Mesenchymal stem cell (in vitro differentiated cells and primary cell): ENCODE measurements around the gene UBR1.
"Not testable (repeated sequence)": the region's sequence is repeated elsewhere in the genome, so short reads cannot be mapped to it uniquely, and the experiment has no call there.

ENCODE experiments used
- DNase-seq: peaks from one replicate; pipeline ENCODE4 v3.0.0-alpha.2; 2013
- H2AFZ ChIP-seq: one replicate; pipeline ENCODE4 v1.6.1; 2013; ENCODE audit warnings: low read depth, mild to moderate bottlenecking, control low read depth, inconsistent platforms, low read length, moderate library complexity
- H2AK5ac ChIP-seq: 2 replicates; pipeline ENCODE4 v1.6.1; 2013; ENCODE audit warnings: low read length, moderate library complexity, mild to moderate bottlenecking, inconsistent platforms; ENCODE audit not compliant: severe bottlenecking
- H2BK120ac ChIP-seq: one replicate; pipeline ENCODE4 v1.6.1; 2013; ENCODE audit warnings: low read depth, mild to moderate bottlenecking, inconsistent platforms, low read length, moderate library complexity
- H2BK12ac ChIP-seq, 2 experiments: one replicate each; pipeline ENCODE4 v1.6.1; 2013; ENCODE audit warnings: inconsistent platforms in 2 of 2, low read length in 2 of 2, mild to moderate bottlenecking in 2 of 2, moderate library complexity in 2 of 2, control low read depth in 1 of 2
- H2BK15ac ChIP-seq: one replicate; pipeline ENCODE4 v1.6.1; 2013; ENCODE audit warnings: mild to moderate bottlenecking, low read depth, inconsistent platforms; ENCODE audit not compliant: poor library complexity, severe bottlenecking
- H2BK5ac ChIP-seq: 2 replicates; pipeline ENCODE4 v1.6.1; 2013; ENCODE audit warnings: low read depth, mild to moderate bottlenecking, low read length, control low read depth, inconsistent platforms; ENCODE audit not compliant: poor library complexity, severe bottlenecking
- H3K14ac ChIP-seq, 2 experiments: one replicate each; pipeline ENCODE4 v1.6.1; 2013; ENCODE audit warnings: inconsistent platforms in 2 of 2, low read length in 2 of 2, control low read depth in 1 of 2, mild to moderate bottlenecking in 1 of 2, moderate library complexity in 1 of 2
- H3K18ac ChIP-seq, 2 experiments: one replicate each; pipeline ENCODE4 v1.6.1; 2013; ENCODE audit warnings: inconsistent platforms in 2 of 2, low read length in 2 of 2, control low read depth in 1 of 2, low read depth in 1 of 2, mild to moderate bottlenecking in 1 of 2
- H3K23ac ChIP-seq, 2 experiments: one replicate each; pipeline ENCODE4 v1.6.1; 2013; ENCODE audit warnings: inconsistent platforms in 2 of 2, low read length in 2 of 2, mild to moderate bottlenecking in 2 of 2, moderate library complexity in 2 of 2, control low read depth in 1 of 2
- H3K27ac ChIP-seq: 2 replicates; pipeline ENCODE4 v1.5.1; 2013; ENCODE audit warnings: mild to moderate bottlenecking, moderate library complexity, low read length, control low read depth, inconsistent platforms; ENCODE audit not compliant: poor library complexity, severe bottlenecking
- H3K27me3 ChIP-seq, 2 experiments: 2 replicates each; pipeline versions ENCODE4 v1.6.1 to v1.7.0; 2013; ENCODE audit warnings: low read length in 2 of 2, mild to moderate bottlenecking in 2 of 2, moderate library complexity in 2 of 2, control low read depth in 1 of 2, inconsistent platforms in 1 of 2; ENCODE audit not compliant: control insufficient read depth in 1 of 2, insufficient read depth in 1 of 2
- H3K36me3 ChIP-seq, 2 experiments: 2 replicates each; pipeline versions ENCODE4 v1.6.1 to v1.7.0; 2013; ENCODE audit warnings: low read length in 2 of 2, control low read depth in 1 of 2, inconsistent platforms in 1 of 2, low read depth in 1 of 2, mild to moderate bottlenecking in 1 of 2; ENCODE audit not compliant: insufficient read depth in 2 of 2, control insufficient read depth in 1 of 2
- H3K4ac ChIP-seq, 2 experiments: one replicate each; pipeline ENCODE4 v1.6.1; 2013; ENCODE audit warnings: inconsistent platforms in 2 of 2, low read length in 2 of 2, mild to moderate bottlenecking in 2 of 2, moderate library complexity in 2 of 2, control low read depth in 1 of 2, low read depth in 1 of 2
- H3K4me1 ChIP-seq: 2 replicates; pipeline ENCODE4 v1.6.1; 2013; ENCODE audit warnings: low read depth, low read length, control low read depth; ENCODE audit not compliant: control insufficient read depth, insufficient read depth
- H3K4me2 ChIP-seq: 2 replicates; pipeline ENCODE4 v1.6.1; 2013; ENCODE audit warnings: low read length, mild to moderate bottlenecking, inconsistent platforms; ENCODE audit not compliant: poor library complexity, severe bottlenecking
- H3K4me3 ChIP-seq, 2 experiments: 2 replicates each; pipeline versions ENCODE4 v1.5.1 to v1.7.0; 2013; ENCODE audit warnings: low read length in 2 of 2, mild to moderate bottlenecking in 2 of 2, control low read depth in 1 of 2, low read depth in 1 of 2; ENCODE audit not compliant: insufficient read depth in 1 of 2
- H3K79me1 ChIP-seq: replicated peaks from 2 replicates; pipeline ENCODE4 v1.6.1; 2013; ENCODE audit warnings: mild to moderate bottlenecking, control low read depth, low read length, inconsistent platforms; ENCODE audit not compliant: poor library complexity, severe bottlenecking
- H3K9ac ChIP-seq: 2 replicates; pipeline ENCODE4 v1.7.0; 2013; ENCODE audit warnings: mild to moderate bottlenecking, low read length, moderate library complexity
- H3K9me3 ChIP-seq: 2 replicates; pipeline ENCODE4 v1.7.0; 2013; ENCODE audit warnings: mild to moderate bottlenecking, low read length; ENCODE audit not compliant: control insufficient read depth
- H4K8ac ChIP-seq: one replicate; pipeline ENCODE4 v1.6.1; 2013; ENCODE audit warnings: inconsistent platforms, mild to moderate bottlenecking, low read length, moderate library complexity
- H4K91ac ChIP-seq: one replicate; pipeline ENCODE4 v1.6.1; 2013; ENCODE audit warnings: mild to moderate bottlenecking, low read length, inconsistent platforms
- WGBS: methylation state at CpG from one replicate; pipeline ENCODE4 v1.1.7; 2013; ENCODE audit warnings: mixed read lengths; 5-methylcytosine and 5-hydroxymethylcytosine counted together

UBR1 gene

DNA sequence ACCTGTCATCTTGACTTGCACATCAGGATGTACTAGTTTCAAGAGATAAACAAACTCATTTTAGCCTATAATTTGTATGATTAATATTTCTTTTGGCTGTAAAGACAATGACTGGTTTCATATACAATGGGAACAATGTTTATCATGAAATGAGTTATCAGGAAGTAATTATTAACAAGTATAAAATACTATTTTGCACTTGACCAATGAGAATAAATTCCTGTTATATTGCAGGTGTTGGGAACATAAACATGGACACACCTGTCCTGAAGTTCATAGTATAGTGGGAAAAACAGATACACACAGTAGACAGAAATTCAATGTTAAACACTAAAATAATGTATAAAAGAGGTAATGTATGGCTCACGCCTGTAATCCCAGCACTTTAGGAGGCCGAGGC is 56.9 kb downstream of the UBR1 start:
- no peak overlapping the region for H3K4me3 ChIP-seq
- no peak overlapping the region for H3K27ac ChIP-seq
- no peak overlapping the region for H2AK5ac ChIP-seq
- no peak overlapping the region for H4K8ac ChIP-seq
- H2BK15ac ChIP-seq, result no peak overlapping the region
- peaks cover 10 to 89% of the 10 kb centered on the region in 2 experiments for H3K36me3 ChIP-seq
- no peak for DNase-seq
- no peak overlapping the region for H3K9ac ChIP-seq
- H3K27me3 ChIP-seq, result no peaks in the 10 kb centered on the region
- H3K4me2 ChIP-seq, result no peak overlapping the region
- no peaks in the 10 kb centered on the region for H3K9me3 ChIP-seq
- H2BK12ac ChIP-seq, result no peak overlapping the region
- WGBS, result no CpG with 5 or more reads among the region's 2 CpGs
- no peak overlapping the region for H4K91ac ChIP-seq
- no peak overlapping the region for H3K4ac ChIP-seq
- peaks cover 8% of the 10 kb centered on the region for H3K79me1 ChIP-seq
- H2AFZ ChIP-seq, result no peak overlapping the region
- no peak overlapping the region for H3K18ac ChIP-seq
- H3K14ac ChIP-seq, result no peak overlapping the region
- H2BK120ac ChIP-seq, result no peak overlapping the region
- H2BK5ac ChIP-seq, result no peak overlapping the region
- H3K4me1 ChIP-seq, result no peaks in the 10 kb centered on the region
- H3K23ac ChIP-seq, result no peak overlapping the region

- Histone ChIP-seq H3K23ac (no peak overlapping the region), H3K27me3 (no peaks in the 10 kb centered on the region), H3K4ac (no peak overlapping the region), H4K91ac (no peak overlapping the region), H4K8ac (no peak overlapping the region), H3K36me3 (peaks cover 7 to 89% of the 10 kb centered on the region in 2 experiments), H2BK5ac (no peak overlapping the region), H3K4me2 (no peak overlapping the region), H3K9me3 (no peaks in the 10 kb centered on the region), H2BK120ac (no peak overlapping the region), H2BK15ac (no peak overlapping the region), H3K4me3 (no peak overlapping the region), H2AK5ac (no peak overlapping the region), H3K14ac (no peak overlapping the region), H3K4me1 (no peaks in the 10 kb centered on the region), H2BK12ac (no peak overlapping the region), H3K18ac (no peak overlapping the region), H2AFZ (no peak overlapping the region), H3K9ac (no peak overlapping the region), H3K79me1 (peaks cover 8% of the 10 kb centered on the region), H3K27ac (no peak overlapping the region)
- no peak for DNase-seq
- WGBS, result 100% methylated on average over 1 of the region's 2 CpGs
Measured at GRCh38 chr15:43046484-43046883, 59.4 kb downstream of the UBR1 start.

GRCh38 chr15:43042885-43043284 is 63.0 kb downstream of the UBR1 start:
- Histone ChIP-seq H3K27ac (no peak overlapping the region), H2BK5ac (no peak overlapping the region)
- DNase-seq, result no peak

DNA sequence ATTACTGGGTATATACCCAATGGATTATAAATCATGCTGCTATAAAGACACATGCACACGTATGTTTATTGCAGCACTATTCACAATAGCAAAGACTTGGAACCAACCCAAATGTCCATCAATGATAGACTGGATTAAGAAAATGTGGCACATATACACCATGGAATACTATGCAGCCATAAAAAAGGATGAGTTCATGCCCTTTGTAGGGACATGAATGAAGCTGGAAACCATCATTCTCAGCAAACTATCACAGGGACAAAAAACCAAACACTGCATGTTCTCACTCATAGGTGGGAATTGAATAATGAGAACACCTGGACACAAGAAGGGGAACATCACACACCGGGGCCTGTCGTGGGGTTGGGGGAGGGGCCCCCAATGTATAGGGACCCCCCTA is 64.8 kb downstream of the UBR1 start:
- not testable (repeated sequence) for DNase-seq, H3K18ac ChIP-seq, H3K9me3 ChIP-seq, H2BK12ac ChIP-seq, H3K9ac ChIP-seq, H3K14ac ChIP-seq, H2BK5ac ChIP-seq, H4K8ac ChIP-seq, H3K23ac ChIP-seq, H2BK15ac ChIP-seq, H3K79me1 ChIP-seq, H2BK120ac ChIP-seq, H2AFZ ChIP-seq, H3K27me3 ChIP-seq, H3K27ac ChIP-seq, H3K4me3 ChIP-seq, H2AK5ac ChIP-seq, H3K4ac ChIP-seq, H3K4me2 ChIP-seq, H4K91ac ChIP-seq, H3K4me1 ChIP-seq
- WGBS, result 93% methylated on average over 2 of the region's 3 CpGs
- peaks cover 3 to 71% of the 10 kb centered on the region in 2 experiments for H3K36me3 ChIP-seq

More at GRCh38 chr15:43042885-43043284, 63.0 kb downstream of the UBR1 start:
- peaks cover 2% of the 10 kb centered on the region for H3K79me1 ChIP-seq
- H3K14ac ChIP-seq, result no peak overlapping the region
- H3K23ac ChIP-seq, result no peak overlapping the region
- no peak overlapping the region for H2BK15ac ChIP-seq
- H3K9ac ChIP-seq, result no peak overlapping the region
- no peak overlapping the region for H2AFZ ChIP-seq
- H2BK12ac ChIP-seq, result no peak overlapping the region
- no peak overlapping the region for H4K8ac ChIP-seq
- WGBS, result no CpG with 5 or more reads among the region's 1 CpG
- H2BK120ac ChIP-seq, result no peak overlapping the region
- H3K4me3 ChIP-seq, result no peak overlapping the region
- no peak overlapping the region for H3K4me2 ChIP-seq
- no peaks in the 10 kb centered on the region for H3K9me3 ChIP-seq
- H3K4me1 ChIP-seq, result no peaks in the 10 kb centered on the region
- H3K27me3 ChIP-seq, result no peaks in the 10 kb centered on the region
- no peak overlapping the region for H3K4ac ChIP-seq
- H3K18ac ChIP-seq, result no peak overlapping the region
- H4K91ac ChIP-seq, result no peak overlapping the region
- peaks cover 3 to 72% of the 10 kb centered on the region in 2 experiments for H3K36me3 ChIP-seq
- no peak overlapping the region for H2AK5ac ChIP-seq
